Endodermal cell (in vitro differentiated cells): Measurements from ENCODE around the gene SYNDIG1. TPM values are rescaled to one million over a fixed set of nuclear protein-coding genes. Genes with fewer than 3 reads are reported as not detected.

ENCODE experiments used
- DNase-seq: peaks from one replicate; pipeline ENCODE4 v3.0.0-alpha.2; 2017
- H3K27ac ChIP-seq: 2 replicates; pipeline ENCODE4 v1.5.1; 2013; ENCODE audit warnings: mild to moderate bottlenecking, low read depth, low read length, moderate library complexity
- H3K27me3 ChIP-seq: 2 replicates; pipeline ENCODE4 v1.6.1; 2013; ENCODE audit warnings: mild to moderate bottlenecking, low read length, moderate library complexity; ENCODE audit not compliant: insufficient read depth, control insufficient read depth, poor library complexity, severe bottlenecking
- H3K36me3 ChIP-seq: 2 replicates; pipeline ENCODE4 v1.7.0; 2013; ENCODE audit warnings: mild to moderate bottlenecking, low read length, moderate library complexity; ENCODE audit not compliant: control insufficient read depth, insufficient read depth
- H3K4me1 ChIP-seq: one replicate; pipeline ENCODE4 v1.7.0; 2013; ENCODE audit warnings: low read length; ENCODE audit not compliant: control insufficient read depth, insufficient read depth
- H3K4me3 ChIP-seq: 2 replicates; pipeline ENCODE4 v1.5.1; 2013; ENCODE audit warnings: mild to moderate bottlenecking, low read length, moderate library complexity
- H3K9ac ChIP-seq: 2 replicates; pipeline ENCODE4 v1.6.1; 2013; ENCODE audit warnings: mild to moderate bottlenecking, low read length, moderate library complexity; ENCODE audit not compliant: poor library complexity, severe bottlenecking; ENCODE audit errors: extremely low read depth
- H3K9me3 ChIP-seq: 2 replicates; pipeline ENCODE4 v1.6.1; 2013; ENCODE audit warnings: mild to moderate bottlenecking, low read length, moderate library complexity; ENCODE audit not compliant: control insufficient read depth
- H3K27ac Mint-ChIP-seq: 2 replicates; pipeline ENCODE4 v1.8.0; 2020; ENCODE audit warnings: mixed read lengths
- H3K27me3 Mint-ChIP-seq: 2 replicates; pipeline ENCODE4 v1.8.0; 2021; ENCODE audit warnings: mild to moderate bottlenecking, mixed read lengths; ENCODE audit not compliant: insufficient read depth
- H3K36me3 Mint-ChIP-seq: 2 replicates; pipeline ENCODE4 v1.8.0; 2020; ENCODE audit warnings: low read depth, mixed read lengths
- H3K4me1 Mint-ChIP-seq: 2 replicates; pipeline ENCODE4 v1.8.0; 2020; ENCODE audit warnings: mixed read lengths
- H3K4me3 Mint-ChIP-seq: 2 replicates; pipeline ENCODE4 v1.8.0; 2020; ENCODE audit warnings: mild to moderate bottlenecking, moderate library complexity, mixed read lengths
- H3K9me3 Mint-ChIP-seq: 2 replicates; pipeline ENCODE4 v1.8.0; 2020; ENCODE audit warnings: mild to moderate bottlenecking, mixed read lengths
- WGBS, 2 experiments: methylation state at CpG; one replicate each; pipeline versions ENCODE4 v1.1.5 to v1.1.7; 2013; ENCODE audit warnings: missing lambda C conversion rate in 2 of 2, mixed read lengths in 1 of 2; ENCODE audit not compliant: insufficient coverage in 1 of 2, insufficient read length in 1 of 2; 5-methylcytosine and 5-hydroxymethylcytosine counted together
- total RNA-seq, 2 donors: library from RNA; stranded (reverse); fragmentation: NEBNext Ultra II Directional in 1 of 2; extraction: Animal tissue kit (Norgen Biotek cat#: 25700) in 1 of 2; gene quantifications; 2 replicates in 1 of 2; 3 replicates in 1 of 2; pipeline ENCODE4 v1.2.1, GENCODE V29; 2021
- TF ChIP-seq, protein P1 (sequence below): fragments of 200-600 bp; sonication (generic); conservative IDR thresholded peaks from 2 replicates; pipeline ENCODE4 v1.5.0; 2021; ENCODE audit warnings: antibody characterized with exemption, mild to moderate bottlenecking

The SYNDIG1 gene
- total RNA-seq, 2 donors from 2014 or later: 5.5 to 6.8 TPM

DNA sequence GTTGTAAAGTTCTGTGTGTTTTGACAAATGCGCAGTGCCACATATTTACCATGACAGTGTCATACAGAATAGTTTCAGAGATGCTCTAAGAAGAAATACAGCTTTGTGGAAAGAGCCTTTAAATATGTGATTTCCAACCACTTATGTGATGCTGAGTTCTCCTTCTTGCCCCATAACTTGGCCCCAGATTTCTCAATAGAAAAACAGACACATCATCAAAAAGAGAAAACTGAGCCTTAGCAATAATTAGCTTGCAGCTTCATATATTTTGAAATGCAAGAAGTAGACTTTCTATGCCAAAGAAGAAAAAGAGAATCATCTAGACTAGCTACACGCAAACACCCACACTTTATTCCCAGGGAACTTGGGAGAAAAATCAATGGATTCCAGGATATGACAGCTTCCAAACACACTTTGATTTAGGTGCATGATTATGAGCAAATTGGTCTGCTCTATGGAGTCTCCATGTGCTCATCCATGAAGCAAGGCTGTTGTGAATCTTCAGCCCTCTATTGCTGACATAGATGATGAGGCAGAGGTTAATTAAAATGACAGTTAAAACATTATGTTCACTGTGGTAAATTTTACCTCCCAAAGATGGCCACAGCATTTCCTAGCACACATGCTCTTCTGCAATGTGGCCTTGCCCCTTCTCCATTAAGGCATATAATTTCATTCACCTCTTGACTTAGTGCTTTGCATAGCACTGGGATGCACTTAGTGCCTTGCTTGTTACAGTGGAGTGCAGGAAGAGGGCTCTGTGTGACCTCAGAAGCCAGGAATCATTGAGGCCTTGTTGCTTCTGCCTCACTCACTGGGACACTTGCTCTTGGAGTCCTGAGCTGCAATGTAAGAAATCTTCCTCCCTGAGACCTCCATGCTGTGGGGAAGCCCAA, 174.6 kb downstream of the SYNDIG1 start:
- no peak for DNase-seq
- Histone ChIP-seq H3K4me1 (no peaks in the 10 kb centered on the region), H3K9ac (no peak overlapping the region), H3K4me3 (no peak overlapping the region), H3K9me3 (no peaks in the 10 kb centered on the region), H3K36me3 (no peaks in the 10 kb centered on the region), H3K27me3 (no peaks in the 10 kb centered on the region), H3K27ac (no peak overlapping the region)
- 80 to 92% methylated on average over 1 to 2 of the region's 2 CpGs for WGBS, 2 experiments
- TF ChIP-seq, protein P1, sequence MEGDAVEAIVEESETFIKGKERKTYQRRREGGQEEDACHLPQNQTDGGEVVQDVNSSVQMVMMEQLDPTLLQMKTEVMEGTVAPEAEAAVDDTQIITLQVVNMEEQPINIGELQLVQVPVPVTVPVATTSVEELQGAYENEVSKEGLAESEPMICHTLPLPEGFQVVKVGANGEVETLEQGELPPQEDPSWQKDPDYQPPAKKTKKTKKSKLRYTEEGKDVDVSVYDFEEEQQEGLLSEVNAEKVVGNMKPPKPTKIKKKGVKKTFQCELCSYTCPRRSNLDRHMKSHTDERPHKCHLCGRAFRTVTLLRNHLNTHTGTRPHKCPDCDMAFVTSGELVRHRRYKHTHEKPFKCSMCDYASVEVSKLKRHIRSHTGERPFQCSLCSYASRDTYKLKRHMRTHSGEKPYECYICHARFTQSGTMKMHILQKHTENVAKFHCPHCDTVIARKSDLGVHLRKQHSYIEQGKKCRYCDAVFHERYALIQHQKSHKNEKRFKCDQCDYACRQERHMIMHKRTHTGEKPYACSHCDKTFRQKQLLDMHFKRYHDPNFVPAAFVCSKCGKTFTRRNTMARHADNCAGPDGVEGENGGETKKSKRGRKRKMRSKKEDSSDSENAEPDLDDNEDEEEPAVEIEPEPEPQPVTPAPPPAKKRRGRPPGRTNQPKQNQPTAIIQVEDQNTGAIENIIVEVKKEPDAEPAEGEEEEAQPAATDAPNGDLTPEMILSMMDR: no peak
- Mint-ChIP-seq H3K4me3 (no peak overlapping the region), H3K27ac (no peak overlapping the region), H3K4me1 (no peaks in the 10 kb centered on the region), H3K27me3 (peaks cover 2% of the 10 kb centered on the region), H3K36me3 (no peaks in the 10 kb centered on the region), H3K9me3 (peaks cover 2% of the 10 kb centered on the region)

DNA sequence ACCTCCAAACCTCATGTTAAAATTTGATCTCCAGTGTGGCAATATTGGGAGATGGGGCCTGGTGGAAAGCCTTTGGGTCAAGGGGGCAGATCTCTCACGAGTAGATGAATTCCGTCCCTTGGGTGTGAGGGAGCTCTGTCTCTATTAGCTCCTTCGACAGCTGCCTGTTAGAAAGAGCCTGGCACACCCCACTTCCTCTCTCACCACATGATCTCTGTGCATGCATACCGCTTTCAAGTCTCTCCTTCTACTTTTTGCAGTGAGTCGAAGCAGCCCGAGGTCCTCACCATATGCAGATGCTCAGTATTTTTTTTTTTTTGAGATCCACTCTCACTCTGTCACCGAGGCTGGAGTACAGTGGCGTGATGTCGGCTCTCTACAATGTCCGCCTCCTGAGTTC, 176.9 kb downstream of the SYNDIG1 start:
- no peak for DNase-seq
- H3K27ac ChIP-seq: no peak overlapping the region
- Mint-ChIP-seq H3K4me3 (no peak overlapping the region), H3K27ac (no peak overlapping the region), H3K27me3 (no peaks in the 10 kb centered on the region), H3K4me1 (no peaks in the 10 kb centered on the region), H3K36me3 (no peaks in the 10 kb centered on the region), H3K9me3 (peaks cover 2% of the 10 kb centered on the region)
- no peaks in the 10 kb centered on the region for H3K27me3 ChIP-seq
- H3K9ac ChIP-seq: no peak overlapping the region
- TF ChIP-seq, protein P1: no peak
- H3K4me3 ChIP-seq: no peak overlapping the region
- H3K9me3 ChIP-seq: no peaks in the 10 kb centered on the region
- no peaks in the 10 kb centered on the region for H3K4me1 ChIP-seq
- WGBS, 2 experiments: 89 to 98% methylated on average over 7 to 10 of the region's 10 CpGs
- no peaks in the 10 kb centered on the region for H3K36me3 ChIP-seq

DNA sequence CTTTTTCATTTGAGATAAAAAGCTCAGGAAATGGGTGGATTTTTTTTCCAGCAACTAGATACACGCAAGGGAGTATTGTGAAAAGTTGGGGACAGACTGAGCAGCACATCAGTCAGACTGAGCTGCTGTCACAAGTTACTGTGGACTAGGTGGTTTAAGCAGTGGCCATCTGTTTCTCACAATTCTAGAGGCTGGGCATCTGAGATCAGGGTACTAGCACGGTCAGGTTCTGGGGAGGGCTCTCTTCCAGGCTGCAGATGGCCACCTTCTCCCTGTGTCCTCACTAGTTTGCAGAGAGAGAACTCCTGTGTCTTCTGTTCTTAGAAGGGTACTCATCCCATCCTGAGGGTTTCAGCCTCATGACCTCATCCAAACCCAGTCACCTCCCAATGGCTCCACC, 178.3 kb downstream of the SYNDIG1 start:
- Histone ChIP-seq H3K4me1 (no peaks in the 10 kb centered on the region), H3K9ac (no peak overlapping the region), H3K27ac (no peak overlapping the region), H3K27me3 (no peaks in the 10 kb centered on the region), H3K4me3 (no peak overlapping the region), H3K36me3 (no peaks in the 10 kb centered on the region), H3K9me3 (no peaks in the 10 kb centered on the region)
- Mint-ChIP-seq H3K36me3 (no peaks in the 10 kb centered on the region), H3K27ac (no peak overlapping the region), H3K4me1 (no peaks in the 10 kb centered on the region), H3K27me3 (no peaks in the 10 kb centered on the region), H3K4me3 (no peak overlapping the region), H3K9me3 (peaks cover 2% of the 10 kb centered on the region)
- WGBS, 2 experiments: 93 to 100% methylated on average over 2 of the region's 2 CpGs
- DNase-seq: no peak
- TF ChIP-seq, protein P1: no peak
